HEK293T (cell line): ENCODE data around the gene GPBP1L1.

ENCODE experiments used
- ARNT ChIP-seq: fragments of 450-650 bp; IDR thresholded peaks from 2 replicates; pipeline ENCODE4 v1.6.1; 2017; ENCODE audit warnings: mild to moderate bottlenecking
- BHLHE40 ChIP-seq: fragments of 450-650 bp; IDR thresholded peaks from 2 replicates; pipeline ENCODE4 v1.6.1; 2016; ENCODE audit warnings: mild to moderate bottlenecking, moderate library complexity, borderline replicate concordance
- ELF4 ChIP-seq: fragments of 450-650 bp; IDR thresholded peaks from 2 replicates; pipeline ENCODE4 v1.6.1; 2017; ENCODE audit warnings: antibody characterized with exemption
- FOXA1 ChIP-seq: fragments of 450-650 bp; IDR thresholded peaks from 2 replicates; pipeline ENCODE4 v1.6.1; 2016; ENCODE audit warnings: mild to moderate bottlenecking
- FOXK2 ChIP-seq: fragments of 450-650 bp; IDR thresholded peaks from 2 replicates; pipeline ENCODE4 v1.6.1; 2016; ENCODE audit warnings: mild to moderate bottlenecking
- FOXM1 ChIP-seq: fragments of 450-650 bp; IDR thresholded peaks from 2 replicates; pipeline ENCODE4 v1.6.1; 2017; ENCODE audit warnings: mild to moderate bottlenecking, borderline replicate concordance
- HDGF ChIP-seq: fragments of 450-650 bp; IDR thresholded peaks from 2 replicates; pipeline ENCODE4 v1.6.1; 2017; ENCODE audit warnings: antibody characterized with exemption, borderline replicate concordance
- LEF1 ChIP-seq: fragments of 450-650 bp; IDR thresholded peaks from 2 replicates; pipeline ENCODE4 v1.6.1; 2017; ENCODE audit warnings: mild to moderate bottlenecking, borderline replicate concordance
- NFRKB ChIP-seq: fragments of 450-650 bp; IDR thresholded peaks from 2 replicates; pipeline ENCODE4 v1.6.1; 2016; ENCODE audit warnings: mild to moderate bottlenecking, moderate library complexity
- SP1 ChIP-seq: fragments of 450-650 bp; IDR thresholded peaks from 2 replicates; pipeline ENCODE4 v1.6.1; 2017
- SUZ12 ChIP-seq: fragments of 450-650 bp; IDR thresholded peaks from 2 replicates; pipeline ENCODE4 v1.6.1; 2016; ENCODE audit warnings: mild to moderate bottlenecking
- TARDBP ChIP-seq: fragments of 450-650 bp; IDR thresholded peaks from 2 replicates; pipeline ENCODE4 v1.6.1; 2016
- ZNF384 ChIP-seq: fragments of 450-650 bp; IDR thresholded peaks from 2 replicates; pipeline ENCODE4 v1.6.1; 2016

DNA sequence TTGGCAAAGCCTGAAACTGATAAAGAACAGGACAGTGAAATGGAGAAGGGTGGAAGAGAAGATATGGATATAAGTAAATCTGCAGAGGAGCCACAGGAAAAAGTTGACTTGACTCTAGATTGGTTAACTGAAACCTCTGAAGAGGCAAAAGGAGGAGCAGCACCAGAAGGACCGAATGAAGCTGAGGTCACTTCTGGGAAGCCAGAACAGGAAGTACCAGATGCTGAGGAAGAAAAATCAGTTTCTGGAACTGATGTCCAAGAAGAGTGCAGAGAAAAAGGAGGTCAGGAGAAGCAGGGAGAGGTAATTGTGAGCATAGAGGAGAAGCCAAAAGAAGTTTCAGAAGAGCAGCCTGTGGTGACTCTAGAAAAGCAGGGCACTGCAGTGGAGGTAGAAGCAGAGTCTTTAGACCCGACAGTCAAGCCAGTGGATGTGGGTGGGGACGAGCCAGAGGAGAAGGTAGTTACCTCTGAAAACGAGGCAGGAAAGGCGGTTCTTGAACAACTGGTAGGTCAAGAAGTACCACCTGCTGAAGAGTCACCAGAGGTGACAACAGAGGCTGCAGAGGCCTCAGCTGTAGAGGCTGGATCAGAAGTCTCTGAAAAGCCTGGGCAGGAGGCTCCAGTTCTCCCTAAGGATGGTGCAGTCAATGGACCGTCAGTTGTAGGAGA, 78.8 kb downstream of the GPBP1L1 start:
- TF ChIP-seq SUZ12 = no peak
- TF ChIP-seq SP1 = no peak
- no peak for TF ChIP-seq FOXK2
- TF ChIP-seq FOXM1 = no peak
- TF ChIP-seq ELF4 = no peak
- no peak for TF ChIP-seq ARNT
- no peak for TF ChIP-seq ZNF384
- no peak for TF ChIP-seq FOXA1
- no peak for TF ChIP-seq BHLHE40
- no peak for TF ChIP-seq HDGF
- TF ChIP-seq LEF1 = no peak
- TF ChIP-seq TARDBP = no peak
- no peak for TF ChIP-seq NFRKB
